ENCODE results near the gene WNT9A.

- TF ChIP-seq SUZ12 (IDR thresholded peaks at IDR 0.05; ENCODE audit: extremely low read depth, insufficient read depth, insufficient read length) (no peak), YY1 (IDR thresholded peaks at IDR 0.05; ENCODE audit: insufficient read depth, insufficient read length) (no peak)
Measured at GRCh38 chr1:227918083-227918700, 29.5 kb downstream of the WNT9A start.

Measured in NT2/D1 (cell line).